CD4-positive, alpha-beta T cell treated with Interferon gamma for 1 hour (primary cell): ENCODE results near the gene BLM.

Source experiments
- DNase-seq: peaks from one replicate; pipeline ENCODE4 v3.0.0-alpha.2; 2020

BLM gene

GRCh38 chr15:90857883-90858443 is 140.8 kb downstream of the BLM start:
- DNase-seq: no peak

GRCh38 chr15:90859234-90860131 is 142.3 kb downstream of the BLM start:
- DNase-seq: no peak

- no peak for DNase-seq
These were observed 143.3 kb downstream of the BLM start for GRCh38 chr15:90860450-90860849.

GRCh38 chr15:90860942-90861675 is 144.0 kb downstream of the BLM start:
- no peak for DNase-seq

GRCh38 chr15:90862487-90862886 is 145.3 kb downstream of the BLM start:
- no peak for DNase-seq

DNA sequence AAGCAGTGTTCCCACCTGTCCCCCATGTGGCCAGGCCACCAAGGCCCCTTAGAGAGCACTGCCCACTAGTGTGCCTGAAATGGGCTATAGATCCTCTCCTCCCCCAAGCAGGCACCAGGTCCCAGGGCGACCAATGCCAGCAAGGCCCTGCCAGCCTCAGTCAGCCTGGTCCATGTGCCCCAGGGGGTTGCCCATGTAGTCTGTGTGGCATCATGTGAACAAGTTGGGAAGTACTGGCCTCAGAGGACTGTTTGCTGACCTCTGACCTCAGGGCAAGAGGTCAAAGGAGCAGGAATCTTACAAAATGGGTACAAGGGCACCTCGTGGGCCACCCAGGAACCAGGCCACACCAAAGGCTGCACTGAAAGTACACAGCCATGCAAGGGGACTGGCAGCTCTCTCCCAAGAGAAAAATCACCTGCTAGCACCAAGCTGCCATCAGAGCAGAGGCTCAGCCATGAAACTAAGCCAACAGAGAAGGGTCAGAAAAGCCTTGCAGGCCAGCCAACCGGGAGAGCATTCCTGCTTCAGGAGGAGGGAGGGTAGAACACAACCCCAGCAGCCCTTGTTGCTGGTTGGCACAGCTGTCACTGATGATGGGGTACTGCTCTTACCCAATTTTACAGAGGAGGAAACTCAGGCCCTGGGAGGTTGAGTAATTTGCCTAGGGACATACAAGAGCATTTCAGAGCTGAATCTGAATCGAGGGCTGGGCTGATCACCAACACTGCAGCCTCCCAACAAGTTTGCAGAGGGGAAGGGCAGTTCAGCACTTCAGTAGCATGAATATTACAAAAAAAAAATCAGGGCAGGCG is 146.0 kb downstream of the BLM start:
- peak; percentile 53 for DNase-seq

DNA sequence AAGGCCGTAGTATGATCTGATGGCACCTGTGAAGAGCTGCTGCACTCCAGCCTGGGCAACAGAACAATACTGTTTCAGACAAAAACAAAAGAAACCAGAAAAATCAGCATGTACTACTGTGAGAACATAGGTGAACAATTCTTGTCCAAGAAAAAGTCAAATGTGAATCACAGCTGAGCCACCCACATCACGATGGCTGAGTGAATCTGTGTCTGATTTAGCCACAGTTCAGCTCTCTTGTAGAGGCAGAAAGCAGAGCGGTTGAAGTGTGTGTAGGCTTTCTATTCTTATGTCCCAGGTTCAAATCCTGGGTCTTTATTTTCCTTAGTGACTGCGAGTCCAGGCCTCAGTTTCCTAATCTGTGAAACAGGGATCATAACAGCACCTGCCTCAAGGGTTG is 146.8 kb downstream of the BLM start:
- DNase-seq: no peak

DNA sequence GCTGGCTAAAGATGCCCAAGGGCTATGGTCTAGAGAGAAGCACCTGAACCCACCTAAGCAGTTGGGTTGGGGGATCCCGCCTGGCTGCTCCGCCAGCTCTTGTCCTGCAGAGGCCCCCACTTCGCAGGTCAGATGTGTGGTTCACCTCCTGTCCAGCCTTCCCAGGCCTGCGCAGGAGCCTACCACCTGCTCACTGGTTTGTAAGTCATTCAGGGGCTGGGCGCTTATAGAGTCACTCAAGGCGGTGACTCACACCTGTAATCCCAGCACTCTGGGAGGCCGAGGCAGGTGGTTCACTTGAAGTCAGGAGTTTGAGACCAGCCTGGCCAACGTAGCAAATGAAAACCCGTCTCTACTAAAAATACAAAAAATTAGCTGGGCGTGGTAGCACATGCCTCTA is 147.4 kb downstream of the BLM start:
- no peak for DNase-seq

DNA sequence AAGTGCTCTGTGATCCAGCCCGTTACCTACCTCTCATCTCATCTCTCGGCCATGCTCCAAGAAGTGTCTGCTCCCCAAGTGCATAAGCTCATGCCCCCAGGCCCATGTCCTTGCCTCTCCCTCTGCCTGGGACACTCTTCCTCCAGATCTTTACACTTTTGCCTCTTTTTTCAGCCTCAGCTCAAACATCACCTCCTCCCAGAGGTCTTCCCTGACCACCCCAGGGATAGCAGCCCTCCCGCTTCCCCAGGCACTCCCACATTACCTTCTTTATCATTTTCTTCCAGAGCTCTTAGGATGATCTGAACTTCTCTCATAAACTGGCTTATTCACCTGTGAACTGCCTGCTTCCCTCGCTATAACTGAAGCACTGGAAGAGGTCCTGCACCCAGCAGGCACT is 148.6 kb downstream of the BLM start:
- DNase-seq: no peak
